Trophoblast cell (in vitro differentiated cells and primary cell): ENCODE results near the gene KIF17.

Source experiments
- DNase-seq, 2 donors: peaks; one replicate each; pipeline ENCODE4 v3.0.0-alpha.2; 2016
- H2AFZ ChIP-seq: 2 replicates; pipeline ENCODE4 v1.6.1; 2013; ENCODE audit warnings: low read length, moderate library complexity, mild to moderate bottlenecking; ENCODE audit not compliant: insufficient read depth, poor library complexity
- H2AK5ac ChIP-seq: 2 replicates; pipeline ENCODE4 v1.6.1; 2013; ENCODE audit warnings: mild to moderate bottlenecking, low read length
- H2BK120ac ChIP-seq: 2 replicates; pipeline ENCODE4 v1.6.1; 2013; ENCODE audit warnings: low read length, mild to moderate bottlenecking, moderate library complexity; ENCODE audit not compliant: insufficient read depth, poor library complexity
- H2BK12ac ChIP-seq: 2 replicates; pipeline ENCODE4 v1.6.1; 2013; ENCODE audit warnings: mild to moderate bottlenecking, low read length, moderate library complexity
- H2BK5ac ChIP-seq: 2 replicates; pipeline ENCODE4 v1.6.1; 2013; ENCODE audit warnings: low read length, low read depth, moderate library complexity, mild to moderate bottlenecking; ENCODE audit not compliant: poor library complexity
- H3K14ac ChIP-seq: 2 replicates; pipeline ENCODE4 v1.6.1; 2013; ENCODE audit warnings: mild to moderate bottlenecking, low read length
- H3K18ac ChIP-seq: 2 replicates; pipeline ENCODE4 v1.6.1; 2013; ENCODE audit warnings: mild to moderate bottlenecking, low read length
- H3K23ac ChIP-seq: 2 replicates; pipeline ENCODE4 v1.6.1; 2013; ENCODE audit warnings: low read length
- H3K27ac ChIP-seq: 2 replicates; pipeline ENCODE4 v1.5.1; 2013; ENCODE audit warnings: low read depth, mild to moderate bottlenecking, inconsistent platforms, low read length, moderate library complexity
- H3K27me3 ChIP-seq: 2 replicates; pipeline ENCODE4 v1.6.1; 2013; ENCODE audit warnings: inconsistent platforms, mild to moderate bottlenecking, low read length, moderate library complexity; ENCODE audit not compliant: insufficient read depth
- H3K36me3 ChIP-seq, 2 experiments: 1 replicate in 1 of 2; 2 replicates in 1 of 2; pipeline ENCODE4 v1.6.1; 2013; ENCODE audit warnings: low read length in 2 of 2, mild to moderate bottlenecking in 2 of 2, moderate library complexity in 1 of 2; ENCODE audit not compliant: insufficient read depth in 2 of 2, control insufficient read depth in 1 of 2
- H3K4ac ChIP-seq: 2 replicates; pipeline ENCODE4 v1.6.1; 2013; ENCODE audit warnings: low read depth, mild to moderate bottlenecking, low read length, moderate library complexity
- H3K4me1 ChIP-seq, 2 experiments: 1 replicate in 1 of 2; 2 replicates in 1 of 2; pipeline ENCODE4 v1.6.1; 2013; ENCODE audit warnings: low read length in 2 of 2, mild to moderate bottlenecking in 2 of 2, moderate library complexity in 1 of 2; ENCODE audit not compliant: insufficient read depth in 2 of 2, control insufficient read depth in 1 of 2
- H3K4me2 ChIP-seq: 2 replicates; pipeline ENCODE4 v1.6.1; 2013; ENCODE audit warnings: inconsistent platforms, mild to moderate bottlenecking, low read length, moderate library complexity
- H3K4me3 ChIP-seq: 2 replicates; pipeline ENCODE4 v1.5.1; 2013; ENCODE audit warnings: mild to moderate bottlenecking, low read depth, low read length, inconsistent platforms
- H3K79me1 ChIP-seq: one replicate; pipeline ENCODE4 v1.6.1; 2013; ENCODE audit warnings: low read length
- H3K79me2 ChIP-seq: 2 replicates; pipeline ENCODE4 v1.6.1; 2013; ENCODE audit warnings: low read length, mild to moderate bottlenecking; ENCODE audit not compliant: control insufficient read depth, insufficient read depth, poor library complexity
- H3K9ac ChIP-seq: 2 replicates; pipeline ENCODE4 v1.6.1; 2013; ENCODE audit warnings: mild to moderate bottlenecking, low read length
- H3K9me3 ChIP-seq: 2 replicates; pipeline ENCODE4 v1.6.1; 2013; ENCODE audit warnings: low read depth, mild to moderate bottlenecking, control low read depth, inconsistent platforms, low read length; ENCODE audit not compliant: insufficient read depth
- H4K12ac ChIP-seq: 2 replicates; pipeline ENCODE4 v1.6.1; 2013; ENCODE audit warnings: low read depth, mild to moderate bottlenecking, low read length, moderate library complexity
- H4K8ac ChIP-seq: 2 replicates; pipeline ENCODE4 v1.6.1; 2013; ENCODE audit warnings: low read depth, mild to moderate bottlenecking, low read length, moderate library complexity
- H4K91ac ChIP-seq: one replicate; pipeline ENCODE4 v1.6.1; 2013; ENCODE audit warnings: low read depth, mild to moderate bottlenecking, low read length, moderate library complexity
- WGBS: extraction: QIAGEN DNeasy Blood & Tissue Kit; methylation state at CpG from one replicate; pipeline ENCODE4 v1.1.7; 2013; ENCODE audit warnings: missing lambda C conversion rate; ENCODE audit not compliant: insufficient read length, insufficient coverage; ENCODE audit errors: extremely low coverage; 5-methylcytosine and 5-hydroxymethylcytosine counted together

Gene KIF17

DNA sequence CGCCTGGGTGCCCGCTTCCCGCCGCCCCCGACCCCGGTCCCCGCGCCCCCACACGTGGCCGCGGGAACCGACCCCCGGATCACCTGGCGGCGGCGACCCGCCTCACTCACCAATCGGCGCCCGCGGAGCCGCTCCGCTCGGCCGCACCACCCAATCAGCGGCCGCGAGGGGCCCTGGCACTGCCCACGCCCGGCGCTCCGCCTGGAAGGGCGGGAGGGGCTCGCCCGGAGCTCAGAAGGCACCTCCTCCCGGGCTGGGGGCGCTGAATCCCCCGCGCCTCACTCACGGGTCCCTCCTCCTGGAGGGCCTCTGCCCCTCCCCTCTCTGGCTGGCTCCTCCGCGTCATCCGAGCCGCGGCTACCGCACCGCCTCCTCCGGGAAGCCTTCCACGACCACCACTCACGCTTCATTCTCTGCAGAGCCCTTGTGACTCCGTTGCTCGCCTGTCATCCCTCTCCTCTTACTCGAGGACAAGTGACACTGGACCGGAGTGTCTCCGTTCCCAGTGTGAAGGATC is 14.3 kb upstream of the KIF17 start:
- Histone ChIP-seq H3K27ac (no peak overlapping the region), H3K27me3 (peaks cover 25% of the 10 kb centered on the region), H3K4me1 (peaks cover 19 to 23% of the 10 kb centered on the region in 2 experiments), H3K79me2 (peaks cover 2% of the 10 kb centered on the region), H4K91ac (peak overlapping the region; percentile 71), H2AK5ac (peak overlapping the region; percentile 30), H2BK120ac (peak overlapping the region; percentile 3), H3K79me1 (peaks cover 19% of the 10 kb centered on the region), H4K12ac (no peak overlapping the region), H3K4ac (no peak overlapping the region), H3K18ac (no peak overlapping the region), H4K8ac (peak overlapping the region; percentile 55), H2BK12ac (peak overlapping the region; percentile 34), H3K23ac (no peak overlapping the region), H3K9me3 (no peaks in the 10 kb centered on the region), H2AFZ (peak overlapping the region; percentile 31), H2BK5ac (no peak overlapping the region), H3K36me3 (peaks cover 0 to 1% of the 10 kb centered on the region in 2 experiments), H3K4me2 (peak overlapping the region; percentile 79), H3K9ac (no peak overlapping the region), H3K14ac (peak overlapping the region; percentile 67), H3K4me3 (peak overlapping the region; percentile 40)
- DNase-seq, result peak in 1 of 2 donors; percentile 48
- WGBS, result no CpG with 5 or more reads among the region's 55 CpGs

DNA sequence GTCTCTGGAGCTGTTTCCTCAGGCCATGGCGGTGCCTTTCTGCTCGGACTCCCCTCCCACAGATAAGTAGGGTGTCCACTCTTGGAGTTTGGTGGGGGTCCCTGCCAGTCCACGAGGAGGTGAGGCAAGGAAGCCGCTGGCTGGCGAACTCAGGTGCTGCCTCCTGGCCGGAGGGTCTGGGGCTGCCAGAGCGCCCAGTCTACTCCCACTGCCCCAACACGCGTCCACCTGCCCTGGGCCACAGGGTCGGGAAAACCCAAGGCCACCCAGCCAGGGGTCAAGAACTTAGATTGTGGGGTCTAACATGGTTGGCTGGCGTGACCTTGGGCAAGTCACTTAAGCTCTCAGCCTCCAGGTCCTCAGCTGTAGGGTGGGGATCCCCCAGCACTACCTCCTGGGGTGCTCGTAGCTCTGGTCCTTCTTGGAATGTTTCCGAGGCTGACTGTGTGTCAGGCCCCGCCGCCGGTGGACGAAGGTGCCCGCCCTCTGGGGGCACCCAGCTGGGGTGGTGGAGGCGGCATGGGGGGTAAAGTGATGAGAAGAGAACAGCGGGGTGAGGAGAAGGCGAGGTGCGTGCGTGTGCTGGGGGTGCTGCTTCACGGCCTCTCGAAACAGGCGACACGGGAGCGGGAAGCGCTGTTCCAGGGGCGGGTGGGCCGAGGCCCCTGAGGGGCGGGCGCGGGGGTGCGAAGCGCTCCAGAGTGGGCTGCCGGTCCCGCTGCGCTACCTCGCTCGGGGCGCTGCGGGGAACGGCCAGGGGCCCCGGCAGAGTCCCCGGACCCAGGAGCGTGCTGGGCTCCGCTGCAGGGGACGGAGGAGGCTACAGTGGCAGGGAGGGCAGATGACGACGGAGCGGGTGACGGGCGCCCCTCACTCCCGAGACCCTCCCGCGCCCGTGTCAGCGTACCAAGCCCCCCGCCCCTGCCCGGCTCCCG is 13.5 kb upstream of the KIF17 start:
- Histone ChIP-seq H2AK5ac (no peak overlapping the region), H3K79me2 (peaks cover 2% of the 10 kb centered on the region), H3K14ac (no peak overlapping the region), H3K36me3 (no peaks in the 10 kb centered on the region), H2BK5ac (no peak overlapping the region), H3K4ac (no peak overlapping the region), H4K12ac (no peak overlapping the region), H3K4me3 (peak overlapping the region; percentile 40), H4K8ac (no peak overlapping the region), H3K4me1 (peaks cover 19 to 23% of the 10 kb centered on the region in 2 experiments), H3K9me3 (no peaks in the 10 kb centered on the region), H2AFZ (peak overlapping the region; percentile 51), H4K91ac (no peak overlapping the region), H3K79me1 (peaks cover 19% of the 10 kb centered on the region), H2BK120ac (no peak overlapping the region), H3K27me3 (peaks cover 25% of the 10 kb centered on the region), H3K18ac (no peak overlapping the region), H3K23ac (no peak overlapping the region), H3K9ac (no peak overlapping the region), H3K27ac (no peak overlapping the region), H2BK12ac (no peak overlapping the region), H3K4me2 (peak overlapping the region; percentile 79)
- no peak for DNase-seq
- WGBS, result no CpG with 5 or more reads among the region's 62 CpGs

DNA sequence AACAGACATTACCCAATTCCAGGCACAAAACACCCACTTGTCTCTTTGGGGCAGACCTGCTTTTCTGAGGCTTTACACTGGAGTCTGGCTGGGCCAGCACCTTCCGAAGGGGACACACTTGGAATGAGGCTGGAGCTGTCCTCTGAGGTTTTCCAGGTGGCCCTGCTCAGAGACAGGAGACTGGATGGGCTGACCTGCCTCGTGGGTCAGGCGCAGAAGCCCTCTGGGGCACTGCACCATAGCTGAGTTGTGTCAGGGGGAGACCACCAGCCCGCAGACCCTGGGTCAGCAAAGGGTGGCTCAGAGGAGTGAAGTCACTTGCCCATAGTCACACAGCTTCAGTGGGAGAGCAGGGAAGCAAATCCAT is 12.9 kb upstream of the KIF17 start:
- Histone ChIP-seq H3K14ac (no peak overlapping the region), H2BK120ac (no peak overlapping the region), H3K79me2 (peaks cover 2% of the 10 kb centered on the region), H3K36me3 (no peaks in the 10 kb centered on the region), H4K91ac (no peak overlapping the region), H3K4me3 (no peak overlapping the region), H3K27me3 (peaks cover 25% of the 10 kb centered on the region), H4K12ac (no peak overlapping the region), H3K4ac (no peak overlapping the region), H3K79me1 (peaks cover 19% of the 10 kb centered on the region), H4K8ac (no peak overlapping the region), H3K4me1 (peaks cover 19 to 23% of the 10 kb centered on the region in 2 experiments), H2AFZ (no peak overlapping the region), H2BK12ac (no peak overlapping the region), H3K23ac (no peak overlapping the region), H3K27ac (no peak overlapping the region), H2AK5ac (no peak overlapping the region), H3K9ac (no peak overlapping the region), H3K18ac (no peak overlapping the region), H3K4me2 (no peak overlapping the region), H3K9me3 (no peaks in the 10 kb centered on the region), H2BK5ac (no peak overlapping the region)
- DNase-seq, result no peak
- no CpG with 5 or more reads among the region's 4 CpGs for WGBS

DNA sequence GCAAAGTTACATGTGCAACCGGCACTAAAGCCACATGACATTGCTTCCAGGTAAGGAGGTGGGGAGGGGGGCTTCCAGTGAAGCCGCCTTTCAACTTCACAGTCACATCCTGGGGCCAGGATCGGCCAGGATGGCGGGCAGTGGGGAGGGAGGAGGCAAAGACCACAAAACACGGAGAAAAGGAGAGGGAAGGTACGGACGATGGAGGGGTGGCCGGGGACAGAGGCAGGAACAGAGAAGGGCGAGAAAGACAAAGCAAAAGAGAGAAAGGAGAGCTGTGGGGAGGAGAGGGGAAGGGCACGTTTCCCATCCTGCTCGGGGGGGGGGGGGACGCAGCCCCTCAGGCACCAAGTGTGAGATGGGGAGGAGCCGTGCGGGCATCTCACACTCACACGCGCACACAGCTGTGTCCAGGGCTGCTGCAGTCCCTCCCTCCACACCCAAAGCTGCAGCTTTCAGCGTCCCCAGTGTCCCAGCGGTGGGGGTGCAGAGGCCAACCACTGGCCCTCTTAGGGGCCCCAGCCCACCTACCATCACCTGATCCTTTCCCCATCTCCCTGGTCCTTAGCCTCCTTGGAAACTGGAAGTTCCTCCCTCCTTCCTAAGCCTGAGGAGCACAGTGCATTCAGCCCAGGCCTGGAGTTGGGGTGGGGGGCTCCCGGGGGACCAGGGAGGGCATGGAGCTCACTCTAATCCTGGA is 12.3 kb upstream of the KIF17 start:
- no peak overlapping the region for H3K14ac ChIP-seq
- no CpG with 5 or more reads among the region's 19 CpGs for WGBS
- peak overlapping the region; percentile 2 for H4K91ac ChIP-seq
- H3K18ac ChIP-seq, result no peak overlapping the region
- no peak overlapping the region for H2AFZ ChIP-seq
- H3K27ac ChIP-seq, result no peak overlapping the region
- H3K9me3 ChIP-seq, result no peaks in the 10 kb centered on the region
- no peak overlapping the region for H4K12ac ChIP-seq
- H3K36me3 ChIP-seq, result no peaks in the 10 kb centered on the region
- no peak overlapping the region for H3K4me2 ChIP-seq
- H3K23ac ChIP-seq, result no peak overlapping the region
- peaks cover 25% of the 10 kb centered on the region for H3K27me3 ChIP-seq
- H3K4ac ChIP-seq, result no peak overlapping the region
- no peak overlapping the region for H2BK5ac ChIP-seq
- no peak overlapping the region for H2BK12ac ChIP-seq
- H3K4me1 ChIP-seq, result peaks cover 19 to 23% of the 10 kb centered on the region in 2 experiments
- H2BK120ac ChIP-seq, result no peak overlapping the region
- H3K4me3 ChIP-seq, result no peak overlapping the region
- peaks cover 19% of the 10 kb centered on the region for H3K79me1 ChIP-seq
- H4K8ac ChIP-seq, result no peak overlapping the region
- H3K9ac ChIP-seq, result no peak overlapping the region
- DNase-seq, result no peak
- no peak overlapping the region for H2AK5ac ChIP-seq
- H3K79me2 ChIP-seq, result peaks cover 2% of the 10 kb centered on the region
